Measurements from ENCODE around the gene TOPAZ1.
A peak's percentile ranks its signal among the peaks of the same experiment; 100 is the strongest.

Gene TOPAZ1

DNA sequence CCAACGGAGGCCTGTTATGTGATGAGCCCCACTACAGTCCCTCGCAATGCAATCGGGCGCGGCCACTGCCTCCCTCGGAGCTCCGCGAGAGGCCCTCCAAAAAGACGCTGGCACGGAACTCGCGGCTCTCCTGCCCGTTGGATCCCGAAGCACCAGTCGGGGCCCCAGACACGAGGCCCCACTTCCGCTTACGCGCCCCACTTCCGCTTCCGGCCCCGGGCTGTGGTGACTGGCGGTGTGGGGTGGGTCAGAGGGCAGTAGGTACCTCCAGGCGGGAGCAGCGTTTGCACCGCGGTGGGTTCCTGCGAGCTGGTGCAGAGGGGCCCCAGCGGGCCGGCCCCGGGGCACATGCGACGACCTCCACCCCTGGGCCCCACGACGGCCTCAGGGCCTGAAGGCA, at the start of gene TOPAZ1:
Gene TOPAZ1, plus strand, starts transcription at position 181 of the 400 bp plus-strand sequence. Its CDS starts 168 bp downstream, at position 349.
- DNase-seq (ENCODE audit: low spot score) = no peak

DNA sequence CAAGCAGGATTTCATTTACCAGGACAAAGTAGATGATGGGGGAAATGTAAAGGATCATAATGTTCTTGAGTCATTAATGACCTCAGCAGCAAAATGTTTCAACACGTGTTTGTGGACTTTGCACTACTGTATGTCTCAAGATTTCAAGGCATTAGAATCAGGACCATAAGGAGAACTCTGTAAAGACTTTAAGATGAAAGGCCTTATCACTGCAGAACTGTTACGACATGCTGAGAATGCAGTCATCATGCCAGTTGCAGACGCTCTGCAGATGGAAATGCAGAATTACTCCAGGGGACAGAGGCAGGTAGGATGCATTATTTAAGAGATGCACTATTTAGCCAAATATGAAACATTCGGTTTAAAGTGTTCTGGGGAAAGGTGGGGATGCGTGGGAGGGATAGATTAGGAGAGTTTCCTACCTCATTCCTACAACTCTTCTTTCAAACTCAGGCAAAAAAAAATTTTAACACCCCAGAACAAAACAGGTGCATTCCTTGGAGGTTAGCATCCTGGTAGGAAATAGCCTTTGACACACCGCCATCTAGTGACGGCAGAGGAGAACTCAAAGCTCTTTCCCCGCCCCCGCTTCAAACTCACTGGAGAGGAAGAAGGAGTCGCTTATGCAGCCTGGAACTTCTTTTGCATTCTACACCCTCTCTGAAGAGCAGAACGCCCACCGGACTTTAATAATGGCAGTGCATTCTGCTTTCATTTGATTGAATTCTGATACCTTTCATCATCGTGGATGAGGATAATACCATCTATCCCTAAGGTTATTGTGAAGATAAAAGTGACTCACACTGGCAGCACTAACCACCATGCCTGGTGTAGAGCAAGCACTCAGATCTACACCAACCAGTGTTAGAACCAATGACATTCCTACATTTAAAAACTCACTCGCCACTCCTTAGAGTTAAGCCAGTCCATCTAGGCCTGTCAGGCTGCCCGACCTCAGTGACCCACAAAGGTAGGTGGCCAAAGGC, 43.1 kb upstream of the TOPAZ1 start:
- DNase-seq (ENCODE audit: low spot score) = peak; percentile 77

DNA sequence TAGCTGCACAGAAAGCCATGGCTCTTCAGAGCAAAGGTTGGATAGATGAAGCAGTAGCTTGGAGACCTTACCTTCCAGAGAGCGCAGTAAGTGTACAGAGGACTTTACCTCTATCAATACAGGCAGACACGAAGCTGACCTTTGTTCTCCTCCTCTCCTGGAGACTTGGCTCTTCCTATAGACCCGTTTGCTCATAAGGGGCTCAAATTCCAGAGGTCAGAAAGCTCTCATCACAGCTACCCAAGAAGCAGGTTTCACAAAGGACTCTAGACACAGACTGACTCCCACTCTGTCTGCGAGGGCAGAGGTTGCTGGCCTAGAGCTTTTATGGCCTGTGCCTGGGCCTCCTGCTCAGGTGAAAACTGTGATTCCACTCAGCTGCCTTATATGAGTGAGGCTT, 35.4 kb upstream of the TOPAZ1 start:
- DNase-seq (ENCODE audit: low spot score) = no peak

DNA sequence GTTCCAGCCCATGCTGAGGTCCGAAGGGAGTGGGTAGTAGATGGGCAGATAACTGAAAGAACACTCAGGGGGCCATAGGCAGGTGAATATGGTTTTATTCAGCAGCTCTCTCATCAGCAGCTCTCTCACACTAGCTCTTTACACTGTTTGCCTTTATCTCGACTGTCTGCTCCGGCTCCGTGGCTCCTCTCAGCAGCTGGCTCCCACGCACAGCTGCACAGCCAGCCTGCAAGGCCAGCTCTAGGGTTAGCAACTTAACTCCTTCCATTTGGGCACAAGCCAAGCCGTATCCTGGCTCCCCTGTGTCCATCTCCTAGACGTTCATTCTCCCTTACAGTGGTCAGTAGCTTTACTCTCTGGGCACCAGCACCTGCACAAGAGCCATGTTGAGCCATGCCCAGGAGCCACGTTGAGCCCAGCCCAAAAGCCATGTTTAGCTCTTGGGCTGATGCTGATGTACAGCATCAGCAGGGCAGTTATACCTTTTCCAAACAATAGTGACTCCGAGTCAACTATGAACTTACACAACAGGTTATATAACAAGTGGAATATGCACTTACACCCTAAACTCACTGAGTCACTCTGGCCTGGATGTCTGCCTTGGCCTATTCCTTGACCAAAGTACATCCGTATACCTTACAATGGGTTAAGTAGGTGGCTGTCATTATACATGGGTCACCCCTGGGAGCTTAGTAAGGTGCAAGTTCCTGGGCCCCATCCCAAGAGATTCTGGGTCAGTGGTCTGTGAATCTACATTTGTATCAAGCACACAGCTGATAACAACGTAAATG, 34.6 kb upstream of the TOPAZ1 start:
- DNase-seq (ENCODE audit: low spot score) = no peak

DNA sequence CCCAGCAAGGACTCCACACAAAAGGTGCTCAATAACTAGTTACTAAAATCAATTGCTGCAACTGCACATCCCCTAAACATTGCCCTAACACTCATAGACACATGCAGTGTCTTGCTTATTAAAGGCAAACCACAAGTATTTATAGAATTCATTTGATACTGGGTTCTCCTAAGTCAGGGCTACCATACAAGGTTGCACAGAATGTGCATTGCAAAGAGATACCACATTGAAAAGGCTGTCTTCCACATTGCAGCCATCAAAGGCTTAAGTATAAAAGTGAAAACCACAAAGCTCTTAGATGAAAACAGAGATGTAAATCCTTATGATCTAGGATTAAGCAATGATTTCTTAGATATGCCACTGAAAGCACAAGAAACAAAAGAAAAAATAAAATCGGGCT, 33.6 kb upstream of the TOPAZ1 start:
- peak; percentile 25 for DNase-seq (ENCODE audit: low spot score)

DNA sequence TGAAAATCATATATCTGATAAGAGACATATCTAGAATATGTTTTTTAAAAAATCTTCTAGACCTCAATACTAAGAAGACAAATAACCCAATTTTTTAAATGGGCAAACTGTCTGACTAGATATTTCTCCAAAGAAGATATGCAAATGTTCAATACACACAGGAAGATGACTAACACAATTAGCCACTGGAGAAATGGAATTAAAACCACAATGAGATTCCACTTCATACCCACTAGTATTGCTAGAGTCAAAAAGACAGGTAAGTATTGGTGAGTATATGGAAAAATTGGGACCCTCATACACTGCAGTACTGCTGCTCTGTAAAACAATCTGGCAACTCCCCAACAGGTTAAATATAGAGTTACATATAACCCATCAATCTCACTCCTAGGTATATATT, 33.1 kb upstream of the TOPAZ1 start:
- DNase-seq (ENCODE audit: low spot score) = no peak

DNA sequence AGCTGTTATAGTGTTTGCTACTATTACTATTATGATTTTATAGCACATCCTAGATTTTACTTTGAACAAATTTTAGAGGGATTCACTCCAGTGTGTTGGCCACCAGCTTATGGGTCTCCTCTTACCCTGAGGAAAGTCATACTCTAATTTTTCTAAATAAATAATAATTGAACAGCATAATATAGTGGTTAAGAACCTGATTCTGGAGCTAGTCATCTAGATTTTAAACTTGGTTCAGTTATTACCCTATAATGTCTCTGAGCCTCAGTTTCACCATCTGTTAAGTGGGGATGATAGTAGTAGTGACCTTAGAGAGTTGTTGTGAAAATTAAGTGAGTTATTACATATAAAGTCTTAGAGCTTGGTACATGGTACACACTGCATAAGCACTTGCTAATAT, 30.7 kb upstream of the TOPAZ1 start:
- no peak for DNase-seq (ENCODE audit: low spot score)

DNA sequence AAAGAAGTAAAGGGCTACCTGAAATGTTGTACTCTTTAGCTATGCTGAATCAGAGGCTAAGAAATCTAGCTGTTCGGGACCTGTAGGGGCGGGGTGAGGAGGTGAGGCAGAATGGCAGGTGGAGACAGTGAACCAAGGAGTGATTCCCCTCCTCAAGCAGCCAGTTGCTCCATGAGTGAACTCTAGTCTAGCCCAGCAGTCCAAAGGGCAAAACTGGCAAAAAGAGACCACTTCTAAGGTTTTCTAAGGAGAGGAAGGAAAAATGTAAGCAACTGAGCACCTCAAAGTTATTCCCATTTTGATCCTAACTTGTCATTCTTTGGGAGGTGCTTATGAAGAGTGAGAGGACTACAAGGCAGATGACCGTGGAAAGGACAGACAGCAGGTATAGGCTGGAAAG, 19.3 kb upstream of the TOPAZ1 start:
- DNase-seq (ENCODE audit: low spot score) = no peak

DNA sequence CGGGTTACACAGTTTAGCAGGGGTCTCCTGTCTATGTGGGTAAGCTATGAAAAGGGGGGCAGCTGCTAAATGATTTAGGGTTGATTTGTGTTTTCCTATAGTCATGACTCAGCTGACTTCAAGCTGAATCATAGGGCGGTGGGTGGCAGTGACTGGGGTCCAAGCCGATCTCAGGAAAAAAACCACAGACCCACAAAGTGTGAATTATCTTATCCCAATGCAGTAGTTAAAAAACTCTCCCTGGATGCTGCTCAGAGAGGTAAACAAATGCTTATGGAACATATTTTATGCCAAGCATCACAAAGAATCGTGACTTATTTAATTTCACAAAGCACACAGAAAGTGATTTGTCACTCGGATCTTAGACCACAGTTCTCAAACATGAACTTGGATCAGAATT, 18.4 kb upstream of the TOPAZ1 start:
- DNase-seq (ENCODE audit: low spot score) = no peak

DNA sequence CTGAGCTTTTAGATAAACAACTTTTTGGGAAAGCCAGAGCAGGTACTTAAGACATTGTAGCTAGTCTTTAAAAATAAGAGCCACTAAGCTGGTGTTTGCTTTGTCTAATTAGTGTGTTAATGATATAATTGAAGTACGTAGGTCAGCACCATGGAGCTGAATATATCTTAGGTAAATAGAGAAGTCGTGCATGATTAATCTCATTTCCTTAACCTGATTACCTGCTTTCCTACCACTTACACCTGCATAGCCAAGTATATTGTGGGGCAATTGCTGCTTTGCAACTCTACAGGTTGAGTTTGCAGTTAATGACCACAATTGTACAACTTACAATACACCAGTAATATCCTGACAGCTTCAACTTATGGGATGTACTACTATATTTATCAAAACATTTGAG, 17.6 kb upstream of the TOPAZ1 start:
- no peak for DNase-seq (ENCODE audit: low spot score)

DNA sequence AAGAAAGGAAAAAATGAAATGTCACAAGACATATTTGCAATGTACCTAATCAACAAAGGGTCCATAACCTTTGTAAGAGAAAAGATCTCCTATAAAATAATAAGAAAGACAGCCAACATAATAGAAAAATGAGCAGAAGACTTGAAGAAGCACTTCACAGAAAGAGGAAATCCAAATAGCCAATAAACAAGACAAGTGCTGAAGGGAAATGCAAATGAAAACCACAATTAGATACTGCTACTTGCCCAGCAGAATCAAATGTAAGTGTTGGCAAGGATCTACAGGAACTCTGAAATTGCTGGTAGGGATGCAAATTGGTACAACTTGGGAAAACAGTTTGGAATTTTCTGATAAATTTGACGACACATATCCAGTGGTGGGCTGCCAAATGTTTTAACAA, 15.1 kb upstream of the TOPAZ1 start:
- DNase-seq (ENCODE audit: low spot score) = no peak

DNA sequence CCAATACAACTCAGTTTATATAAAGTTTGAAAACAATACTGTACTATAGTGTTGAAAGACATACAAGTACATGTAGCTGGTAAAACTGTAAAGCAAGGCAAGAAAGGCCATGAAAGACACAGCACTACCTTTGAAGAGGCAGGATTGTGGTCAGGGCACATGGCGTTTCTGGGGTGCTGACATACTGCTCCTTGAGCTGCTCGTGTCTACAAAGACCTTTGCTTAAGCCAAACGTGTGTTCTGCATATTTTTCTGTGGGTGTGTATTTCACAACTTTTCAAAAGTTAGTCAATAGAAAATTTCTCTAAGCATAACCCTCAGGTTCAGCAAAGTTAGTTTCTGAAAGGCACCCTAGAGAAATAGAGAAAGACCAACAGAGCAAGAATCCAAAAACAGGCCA, 14.1 kb upstream of the TOPAZ1 start:
- no peak for DNase-seq (ENCODE audit: low spot score)

DNA sequence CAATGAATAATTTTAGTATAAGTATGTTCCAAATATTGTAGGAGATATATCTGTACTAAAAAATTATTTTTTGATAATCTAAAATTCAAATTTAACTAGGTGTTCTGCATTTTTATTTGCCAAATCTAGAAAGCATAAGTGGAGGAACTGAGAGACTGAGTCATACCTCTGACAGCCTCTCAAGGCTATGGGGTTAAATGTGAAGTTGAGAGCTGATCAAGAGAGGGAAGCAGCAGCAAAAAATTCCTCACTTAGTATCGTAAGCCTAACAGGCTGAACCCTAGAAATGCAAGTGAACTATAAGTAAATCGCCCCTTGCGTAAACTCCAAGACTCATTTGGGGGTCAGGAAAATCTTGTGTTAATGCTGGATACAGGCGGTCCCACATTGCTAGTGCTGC, 12.8 kb upstream of the TOPAZ1 start:
- no peak for DNase-seq (ENCODE audit: low spot score)

DNA sequence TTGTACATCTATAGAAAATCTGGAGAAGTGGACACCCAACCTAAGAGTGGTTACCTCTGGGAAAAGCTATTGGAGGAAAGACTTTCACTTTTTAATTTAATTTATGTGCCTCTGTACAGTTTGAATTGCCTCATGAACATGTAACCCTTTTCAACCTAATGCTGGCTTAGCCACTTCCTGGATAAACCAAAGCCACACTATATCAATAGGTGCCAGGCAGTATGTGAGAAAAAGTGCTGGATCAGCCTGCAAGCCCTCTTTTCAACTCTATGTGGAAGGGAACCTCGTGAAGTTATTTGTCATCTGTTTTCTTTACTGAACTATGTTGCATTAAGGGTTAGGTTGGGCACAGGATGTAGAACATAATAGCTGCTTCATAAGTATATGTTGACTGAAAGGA, 9.3 kb upstream of the TOPAZ1 start:
- DNase-seq (ENCODE audit: low spot score) = no peak

DNA sequence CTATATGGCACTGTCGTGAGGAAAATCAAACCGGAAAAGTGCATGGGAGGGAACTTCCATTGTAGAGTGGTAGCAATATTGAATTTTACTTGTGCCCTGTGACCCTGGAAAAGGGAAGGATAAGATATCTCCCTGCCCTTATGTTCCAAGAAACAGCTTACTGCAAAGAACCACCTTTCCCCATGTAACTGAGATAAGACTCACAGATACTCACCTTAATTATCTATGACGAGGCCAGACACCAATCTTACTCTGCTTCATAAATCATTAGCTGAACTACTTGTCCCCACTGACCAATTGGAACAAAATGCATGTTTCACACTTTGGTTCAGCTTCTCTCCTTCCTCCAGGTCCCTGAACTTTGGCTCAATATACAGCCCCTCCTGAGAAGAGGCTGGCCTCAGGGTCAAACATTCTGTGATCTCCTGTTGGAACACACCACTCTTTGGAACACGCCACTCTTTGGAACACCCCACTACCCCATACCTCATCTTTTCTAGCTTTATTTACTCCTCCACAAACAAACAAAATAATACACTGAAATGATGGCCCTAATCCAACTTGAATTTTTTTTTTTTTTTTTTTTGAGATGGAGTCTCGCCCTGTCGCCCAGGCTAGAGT, 6.9 kb upstream of the TOPAZ1 start:
- no peak for DNase-seq (ENCODE audit: low spot score)

DNA sequence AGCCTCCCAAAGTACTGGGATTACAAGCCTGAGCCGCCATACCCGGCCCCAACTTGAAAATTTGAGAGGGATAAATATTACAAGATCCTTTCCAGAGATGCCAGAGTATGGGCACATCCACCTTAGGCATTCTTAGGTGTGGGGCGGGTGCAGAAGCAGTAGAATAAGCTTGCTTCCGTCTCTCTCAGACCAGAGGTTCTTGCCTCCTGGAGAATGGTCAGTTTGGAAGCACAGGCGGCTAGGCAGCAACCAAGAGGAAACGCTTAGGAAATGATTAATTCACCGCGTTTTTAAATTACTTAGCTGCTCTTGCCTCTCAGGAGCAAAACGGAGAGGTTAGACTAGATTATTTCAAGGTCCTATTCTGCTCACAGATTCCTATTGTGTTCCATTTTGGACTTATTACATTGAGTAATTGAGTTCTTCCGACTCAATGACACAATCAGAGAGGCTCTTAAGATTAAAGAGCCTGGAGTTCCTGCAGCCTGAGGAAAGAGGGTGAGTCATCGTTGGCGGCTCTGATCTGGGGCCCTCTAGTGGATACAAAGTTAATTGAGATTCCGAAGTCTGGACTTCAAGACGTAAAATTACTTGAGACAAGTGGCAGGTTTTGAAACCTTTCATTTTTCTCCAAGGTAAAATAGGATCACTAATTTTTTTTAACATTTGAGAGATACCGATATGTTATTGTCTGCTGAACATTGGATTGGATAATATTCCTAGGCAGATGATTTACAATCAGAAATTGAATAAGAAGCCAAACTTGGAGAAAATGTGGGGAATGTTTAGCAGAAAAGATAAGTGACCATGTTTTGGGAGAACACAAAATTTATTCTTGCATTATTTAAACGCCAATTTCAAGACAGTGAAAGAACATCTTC, 5.8 kb upstream of the TOPAZ1 start:
- DNase-seq (ENCODE audit: low spot score) = peak; percentile 79

DNA sequence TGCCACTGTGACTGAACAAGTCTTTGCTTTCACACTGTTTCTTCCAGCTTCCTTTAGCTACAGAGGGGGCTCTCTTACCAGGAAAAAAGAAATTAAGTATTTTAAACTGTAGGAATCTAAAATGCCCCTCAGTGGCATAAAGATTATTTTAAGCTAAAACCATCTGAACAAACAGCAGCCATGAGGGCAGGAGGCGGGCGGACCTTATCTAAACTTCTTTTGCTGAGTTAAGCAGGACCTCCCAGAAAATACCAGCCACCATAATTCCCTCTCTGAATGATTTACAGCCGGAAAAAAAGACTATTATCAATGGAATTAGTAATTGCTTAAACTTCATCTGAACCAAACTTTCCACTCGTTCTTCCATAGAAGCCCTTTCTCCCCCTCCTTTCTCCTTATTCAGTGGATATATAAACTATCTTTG, 5.2 kb upstream of the TOPAZ1 start:
- DNase-seq (ENCODE audit: low spot score) = no peak

DNA sequence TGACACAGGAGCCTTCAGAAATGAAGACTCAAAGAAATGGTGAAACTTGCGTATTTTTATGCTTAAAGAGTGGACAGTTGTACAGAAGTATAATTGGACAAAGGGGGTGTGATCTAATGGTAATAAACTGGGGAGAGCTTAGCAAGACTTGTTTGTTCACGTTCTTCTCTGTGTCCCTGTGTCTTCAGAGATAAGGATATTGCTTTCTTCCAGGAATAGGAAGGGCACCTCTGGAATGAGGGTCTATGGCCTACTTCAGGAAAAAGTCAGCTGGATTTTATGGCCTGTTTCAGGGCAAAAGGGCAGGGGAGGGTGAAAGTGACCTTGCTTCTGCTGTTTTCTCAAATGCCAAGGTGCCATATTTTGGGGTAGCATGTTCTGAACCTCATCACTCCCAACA, 4.5 kb upstream of the TOPAZ1 start:
- no peak for DNase-seq (ENCODE audit: low spot score)

DNA sequence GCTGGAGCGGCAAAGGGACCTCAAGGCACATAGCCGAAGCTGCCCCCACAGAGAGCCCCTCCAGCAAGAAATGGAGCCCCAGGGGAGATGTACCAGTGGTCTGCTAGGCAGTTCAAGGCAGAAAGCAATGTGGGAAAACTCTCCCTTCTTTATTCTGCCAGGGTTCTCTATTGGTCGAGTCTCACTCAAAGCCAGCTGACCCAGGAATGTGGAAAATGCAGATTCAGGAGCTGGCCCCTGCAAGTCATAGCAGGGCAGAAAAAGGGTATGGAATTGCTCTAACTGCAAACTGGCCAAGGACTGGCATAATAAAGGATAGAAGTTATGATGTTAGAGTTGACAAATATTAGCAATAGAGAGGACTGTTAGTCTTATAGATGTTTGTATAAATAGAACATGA, 4.0 kb upstream of the TOPAZ1 start:
- no peak for DNase-seq (ENCODE audit: low spot score)

DNA sequence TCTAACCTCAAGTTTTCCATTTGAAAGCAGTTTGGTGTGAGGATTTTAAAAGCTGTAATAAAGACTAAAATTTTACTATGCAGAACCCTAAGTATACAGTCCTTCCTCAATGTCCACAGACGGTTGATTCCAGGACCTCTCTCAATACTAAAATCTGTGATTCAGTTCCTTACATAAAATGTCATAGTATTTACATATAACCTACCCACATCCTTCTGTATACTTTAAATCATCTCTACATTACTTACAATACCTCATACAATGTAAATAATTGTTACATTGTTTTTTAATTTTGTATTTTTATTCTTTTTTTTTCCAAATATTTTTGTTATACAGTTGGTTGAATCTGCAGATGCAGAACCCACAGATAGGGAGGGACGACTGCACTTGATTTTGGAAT, 2.8 kb upstream of the TOPAZ1 start:
- DNase-seq (ENCODE audit: low spot score) = no peak

DNA sequence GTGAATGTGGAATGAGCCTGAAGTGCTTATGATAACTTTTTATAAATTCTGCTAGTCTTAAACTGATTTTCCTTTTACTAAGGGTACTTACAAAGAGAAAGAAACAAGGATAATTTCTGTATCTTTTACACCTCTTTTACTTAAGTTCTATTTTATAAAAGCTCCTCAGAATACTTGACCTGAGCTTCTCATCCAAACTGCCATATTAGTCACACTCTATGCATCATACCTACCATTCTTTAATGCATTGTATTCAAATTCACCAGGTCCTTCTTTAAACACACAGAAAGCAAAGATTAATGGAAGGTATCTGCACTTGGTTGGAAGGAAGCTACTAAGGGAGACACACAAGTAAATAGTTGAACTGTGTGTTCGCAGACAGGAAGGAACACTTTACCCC, 1.6 kb upstream of the TOPAZ1 start:
- DNase-seq (ENCODE audit: low spot score) = no peak

DNA sequence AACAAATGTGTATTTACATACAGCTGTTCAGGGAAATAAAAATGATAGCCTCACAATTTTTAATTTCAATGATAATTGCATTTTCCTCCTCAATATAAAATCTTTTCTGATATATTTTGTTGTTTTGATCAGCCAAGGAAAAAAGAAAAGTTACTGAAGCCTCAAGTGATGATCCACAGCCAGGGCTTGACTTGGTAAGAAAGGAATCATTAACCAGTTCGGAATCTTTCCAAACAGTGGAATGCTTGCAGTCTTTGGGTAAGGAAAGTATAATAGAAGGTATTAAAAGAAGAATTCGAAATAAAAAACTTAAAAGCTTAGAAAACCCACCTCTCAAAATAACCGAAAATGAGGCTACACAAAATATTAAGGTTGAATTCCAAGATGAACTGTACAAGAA, 1.0 kb downstream of the TOPAZ1 start:
- no peak for DNase-seq (ENCODE audit: low spot score)

All from COLO829 (cell line).